Measurements from ENCODE around the gene ARHGAP31.
"Not testable (repeated sequence)": the region's sequence is repeated elsewhere in the genome, so short reads cannot be mapped to it uniquely, and the experiment has no call there.

The ARHGAP31 gene

DNA sequence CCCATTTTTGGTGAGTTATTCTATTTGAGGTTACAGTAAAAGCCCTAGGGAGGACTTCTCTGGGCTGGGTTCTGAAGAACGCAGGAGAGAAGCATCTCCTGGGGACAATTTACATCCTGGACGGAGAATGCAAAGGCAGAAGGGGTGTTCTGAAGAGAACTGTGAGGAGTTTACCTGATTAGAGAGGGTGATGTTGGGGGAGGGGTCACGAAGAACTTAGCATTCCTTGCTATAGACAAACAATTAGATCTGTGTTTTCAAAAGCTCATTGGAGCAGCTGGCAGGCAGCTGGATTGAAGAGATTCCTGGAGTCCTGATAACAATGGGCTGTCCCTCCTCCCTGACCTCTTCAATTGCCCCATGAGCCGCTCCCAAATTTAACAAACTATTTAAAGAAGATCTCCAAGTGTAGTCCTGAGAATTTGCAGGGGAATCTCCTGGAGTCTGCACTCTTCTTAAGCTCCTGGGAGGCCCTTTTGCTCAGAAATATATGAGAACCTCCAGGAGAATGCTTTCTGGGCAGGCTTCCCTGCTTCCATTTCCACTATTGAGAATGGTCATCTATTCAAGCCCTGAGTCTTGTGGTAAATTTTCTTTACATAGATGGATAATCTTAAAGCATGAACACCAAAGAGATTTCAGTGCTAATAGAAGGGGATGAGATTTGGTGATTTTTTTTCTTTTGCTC lies 55.3 kb downstream of the ARHGAP31 start:
- DNase-seq (ENCODE audit: low read depth, low spot score) = no peak

DNA sequence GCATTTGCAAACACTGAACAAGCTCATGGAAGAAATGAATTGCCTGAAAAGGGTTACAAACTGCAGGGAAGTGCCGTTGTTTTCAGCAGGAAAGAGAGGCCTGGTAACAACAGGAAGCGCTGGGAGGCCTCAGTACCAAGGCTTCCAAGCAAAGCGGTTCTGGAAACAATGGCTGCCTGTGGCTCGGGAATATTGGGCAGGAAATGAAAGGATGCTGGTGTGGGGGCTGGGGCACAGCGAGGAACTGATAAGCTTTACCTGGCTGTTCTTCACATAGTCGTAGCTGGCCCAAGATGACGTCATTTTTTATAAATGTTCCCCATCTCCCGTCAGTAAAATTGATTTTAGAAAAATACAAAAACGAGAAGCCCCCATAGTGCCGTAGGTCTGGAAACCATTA lies 55.9 kb downstream of the ARHGAP31 start:
- DNase-seq (ENCODE audit: low read depth, low spot score) = no peak

DNA sequence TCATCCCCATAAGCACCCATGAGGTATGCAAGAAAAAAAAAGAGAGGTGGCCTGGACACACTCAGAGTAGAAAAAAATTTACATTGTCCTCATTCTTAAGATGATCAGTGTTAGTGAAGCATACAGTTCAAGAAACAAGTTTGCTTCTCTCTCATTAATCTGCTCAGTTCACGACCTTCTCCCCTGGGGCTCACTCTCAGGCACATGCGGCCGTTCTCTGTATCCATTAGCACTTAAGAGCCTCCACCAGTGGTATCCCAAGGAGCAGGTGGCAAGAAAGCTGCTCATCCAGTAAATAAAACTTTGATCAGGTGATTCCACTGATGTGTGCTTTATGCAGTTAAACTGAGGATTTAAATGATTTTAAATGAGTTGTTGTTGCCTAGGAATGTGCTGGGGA lies 57.4 kb downstream of the ARHGAP31 start:
- DNase-seq (ENCODE audit: low read depth, low spot score) = no peak

DNA sequence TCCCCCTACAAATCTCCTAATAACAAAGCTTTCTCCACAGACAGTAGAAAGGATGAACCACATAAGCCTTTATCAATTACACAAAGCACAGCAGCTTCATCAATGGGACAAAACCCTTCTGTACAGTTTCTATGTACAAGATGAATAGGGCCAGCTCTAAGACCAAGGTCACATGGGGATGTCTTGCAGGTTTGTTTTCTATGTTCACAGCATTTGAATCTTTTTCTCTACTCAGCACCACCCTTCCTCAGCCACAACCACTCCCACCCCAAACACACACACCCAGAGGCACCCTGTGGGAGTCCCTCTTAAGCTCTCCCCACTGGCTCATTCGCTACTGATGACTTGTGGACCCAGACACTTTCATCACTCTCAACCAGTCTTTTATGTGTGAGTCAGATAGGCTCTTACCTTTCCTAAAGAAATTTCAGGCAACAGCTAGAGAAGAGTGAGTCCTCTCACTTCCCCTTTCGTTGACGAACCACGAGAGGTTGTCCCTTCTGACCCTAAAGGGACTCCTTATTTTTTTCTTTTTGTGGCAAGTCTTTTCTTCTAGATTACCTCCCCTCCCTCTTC lies 57.9 kb downstream of the ARHGAP31 start:
- DNase-seq (ENCODE audit: low read depth, low spot score) = no peak

DNA sequence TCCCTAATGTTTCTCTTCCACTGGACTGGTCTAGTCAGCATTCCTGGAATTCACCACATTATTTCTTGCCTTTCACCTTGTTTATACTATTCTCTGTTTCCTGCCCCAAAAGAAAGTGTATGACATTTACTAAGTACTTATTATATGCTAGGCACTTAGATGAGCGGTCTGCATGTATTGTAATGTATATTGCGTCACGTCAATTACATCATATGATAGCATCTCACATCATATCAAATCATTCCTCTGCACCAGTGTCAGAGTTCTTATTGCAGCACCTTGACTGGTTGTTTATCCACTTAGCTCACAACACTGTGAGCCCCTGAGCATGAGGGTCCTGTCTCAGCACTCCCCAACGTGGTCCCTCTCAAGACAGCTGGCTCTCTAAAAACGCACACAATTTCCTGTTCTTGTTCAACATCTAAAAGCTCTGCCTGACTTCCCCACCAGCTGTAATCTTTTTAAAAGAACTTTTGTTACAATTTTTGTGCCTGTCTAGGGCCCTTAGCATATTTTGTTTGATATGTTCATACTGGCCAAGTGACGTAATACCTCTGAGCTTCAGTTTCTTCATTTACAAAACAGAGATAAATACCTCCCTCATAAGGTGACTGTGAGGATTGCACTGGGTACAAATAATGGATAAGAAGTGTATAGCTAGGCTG lies 58.8 kb downstream of the ARHGAP31 start:
- no peak for DNase-seq (ENCODE audit: low read depth, low spot score)

DNA sequence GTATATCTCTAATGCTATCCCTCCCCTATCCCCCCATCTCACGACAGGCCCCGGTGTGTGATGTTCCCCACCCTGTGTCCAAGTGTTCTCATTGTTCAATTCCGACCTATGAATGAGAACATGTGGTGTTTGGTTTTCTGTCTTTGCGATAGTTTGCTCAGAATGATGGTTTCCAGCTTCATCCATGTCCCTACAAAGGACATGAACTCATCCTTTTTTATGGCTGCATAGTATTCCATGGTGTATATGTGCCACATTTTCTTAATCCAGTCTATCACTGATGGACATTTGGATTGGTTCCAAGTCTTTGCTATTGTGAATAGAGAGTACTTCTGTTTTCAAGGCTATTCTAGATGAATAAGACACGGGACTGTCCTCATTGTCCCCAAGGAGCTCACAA lies 61.4 kb downstream of the ARHGAP31 start:
- not testable (repeated sequence) for DNase-seq (ENCODE audit: low read depth, low spot score)

DNA sequence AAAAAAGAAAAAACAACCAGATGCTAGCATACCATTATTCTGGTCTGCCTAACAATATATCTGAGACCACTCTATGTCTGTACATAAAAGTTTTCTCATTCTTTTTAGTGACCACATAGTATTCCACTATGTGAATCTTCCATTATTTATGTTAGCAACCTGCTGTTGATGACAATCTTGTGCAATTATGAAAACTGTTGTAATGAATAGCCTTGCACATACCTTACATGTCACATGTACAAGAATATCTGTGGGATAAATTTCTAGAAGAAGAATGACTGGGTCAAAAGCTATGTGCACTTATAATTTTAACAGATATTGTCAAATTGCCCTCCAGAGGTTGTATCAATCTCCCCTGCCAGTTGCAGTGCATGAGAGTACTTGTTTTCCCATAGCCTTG lies 62.5 kb downstream of the ARHGAP31 start:
- no peak for DNase-seq (ENCODE audit: low read depth, low spot score)

DNA sequence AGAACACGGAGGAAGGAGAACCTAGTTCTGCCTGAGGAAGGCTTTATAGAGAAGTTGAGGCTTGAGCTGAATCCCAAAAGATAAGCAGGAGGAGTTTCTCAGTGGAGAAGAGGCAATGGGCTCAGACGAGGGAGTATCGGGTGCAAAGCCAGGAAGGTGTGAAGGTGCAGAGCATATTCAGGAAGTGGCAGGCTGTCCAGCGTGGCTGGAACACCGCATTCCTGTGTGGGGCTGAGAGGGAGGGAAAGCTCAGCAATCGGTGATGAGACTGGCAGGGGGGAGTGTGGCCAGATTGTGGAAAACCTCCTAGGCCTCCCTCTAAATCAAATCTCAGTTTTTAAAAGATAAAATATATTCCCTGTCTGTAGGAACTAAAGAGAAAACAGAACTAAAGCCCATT lies 63.0 kb downstream of the ARHGAP31 start:
- DNase-seq (ENCODE audit: low read depth, low spot score) = no peak

DNA sequence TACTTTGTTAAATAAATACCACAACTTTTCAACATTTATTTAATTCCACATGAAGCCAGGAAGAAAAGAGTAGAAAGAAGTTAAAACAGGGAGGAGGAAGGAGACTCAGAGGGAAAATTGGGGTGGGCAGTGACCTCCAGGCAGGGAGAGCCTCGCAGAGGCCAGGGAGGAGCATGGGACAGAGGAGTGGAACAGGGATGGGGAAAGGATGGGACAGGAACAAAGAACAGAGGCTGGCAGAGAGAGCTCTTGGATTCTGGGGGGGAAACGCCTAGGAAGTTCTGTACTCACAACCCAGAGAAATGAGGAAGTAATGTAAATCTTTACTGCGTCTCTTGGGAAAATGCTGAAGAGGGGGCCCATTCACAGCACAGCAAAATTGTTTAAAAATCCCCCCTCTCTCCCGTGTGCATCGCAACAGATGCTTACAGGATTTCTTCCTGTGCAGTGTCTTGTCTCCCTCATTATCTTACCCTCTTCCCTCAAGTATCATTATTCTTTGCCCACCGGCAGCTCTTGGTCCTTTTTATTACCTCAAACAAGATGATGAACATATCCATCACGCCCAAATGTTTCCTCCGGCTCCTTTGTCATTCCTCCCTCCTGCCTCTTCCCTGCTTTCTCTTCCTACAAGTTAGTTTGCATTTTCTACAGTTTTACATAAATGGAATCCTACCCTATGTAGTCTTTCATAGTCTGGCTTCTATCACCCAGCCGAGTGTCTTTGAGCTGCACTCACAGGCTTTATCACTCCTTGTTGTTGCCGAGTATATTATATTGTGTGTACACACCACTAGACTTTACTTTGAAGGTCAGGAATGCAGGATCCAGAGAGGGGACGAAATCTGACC lies 65.5 kb downstream of the ARHGAP31 start:
- DNase-seq (ENCODE audit: low read depth, low spot score) = no peak

DNA sequence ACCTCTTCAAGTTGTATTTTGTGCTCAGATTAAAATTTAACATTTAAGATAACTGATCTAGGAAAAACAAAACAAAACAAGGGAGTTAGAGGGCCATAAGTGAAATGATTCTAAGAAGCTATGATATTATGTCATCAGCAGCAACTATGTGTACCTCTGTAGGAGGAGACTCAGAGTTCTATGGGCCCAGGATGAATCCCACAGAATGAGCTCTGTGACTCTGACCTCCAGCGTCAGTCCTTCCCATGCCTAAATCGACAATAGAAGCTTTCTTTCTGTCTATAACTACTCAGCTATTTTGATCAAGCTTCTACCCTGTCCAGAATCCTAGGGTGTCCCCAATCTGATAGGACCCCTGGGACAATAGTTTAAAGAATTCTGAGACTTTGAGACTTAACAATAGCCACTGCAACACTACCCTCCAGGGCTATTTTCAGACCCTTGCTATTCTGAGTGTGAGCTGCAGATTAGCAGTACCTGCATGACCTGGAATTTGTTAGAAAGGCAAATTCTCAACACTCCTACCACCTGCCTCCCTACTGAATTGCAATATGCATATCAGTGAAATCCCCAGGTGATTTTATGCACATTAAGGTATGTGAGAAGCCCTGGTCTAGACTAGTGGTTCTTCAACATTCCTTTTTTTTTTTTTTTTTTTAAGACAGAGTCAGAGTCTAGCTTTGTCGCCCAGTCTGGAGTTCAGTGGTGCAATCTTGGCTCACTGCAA lies 66.7 kb downstream of the ARHGAP31 start:
- DNase-seq (ENCODE audit: low read depth, low spot score) = no peak

DNA sequence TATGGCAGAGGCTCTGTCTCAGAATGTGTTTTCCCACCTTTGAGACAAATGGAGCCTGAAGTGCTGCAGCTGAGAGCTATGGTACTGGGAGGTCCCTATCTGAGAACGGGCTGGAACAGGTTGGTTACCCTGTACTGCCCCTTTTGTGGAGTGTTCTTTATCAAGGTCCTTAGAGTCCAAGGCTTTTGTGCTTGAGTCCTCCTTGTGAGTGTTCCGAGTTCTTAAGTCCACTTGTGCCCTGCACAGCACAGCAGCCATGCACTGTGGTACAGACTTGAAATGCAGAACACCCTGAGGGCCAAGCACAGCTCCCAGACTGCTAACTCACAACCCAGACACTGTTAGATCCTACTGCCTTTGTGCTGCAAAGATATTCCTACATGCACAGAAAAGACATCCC lies 67.8 kb downstream of the ARHGAP31 start:
- no peak for DNase-seq (ENCODE audit: low read depth, low spot score)

DNA sequence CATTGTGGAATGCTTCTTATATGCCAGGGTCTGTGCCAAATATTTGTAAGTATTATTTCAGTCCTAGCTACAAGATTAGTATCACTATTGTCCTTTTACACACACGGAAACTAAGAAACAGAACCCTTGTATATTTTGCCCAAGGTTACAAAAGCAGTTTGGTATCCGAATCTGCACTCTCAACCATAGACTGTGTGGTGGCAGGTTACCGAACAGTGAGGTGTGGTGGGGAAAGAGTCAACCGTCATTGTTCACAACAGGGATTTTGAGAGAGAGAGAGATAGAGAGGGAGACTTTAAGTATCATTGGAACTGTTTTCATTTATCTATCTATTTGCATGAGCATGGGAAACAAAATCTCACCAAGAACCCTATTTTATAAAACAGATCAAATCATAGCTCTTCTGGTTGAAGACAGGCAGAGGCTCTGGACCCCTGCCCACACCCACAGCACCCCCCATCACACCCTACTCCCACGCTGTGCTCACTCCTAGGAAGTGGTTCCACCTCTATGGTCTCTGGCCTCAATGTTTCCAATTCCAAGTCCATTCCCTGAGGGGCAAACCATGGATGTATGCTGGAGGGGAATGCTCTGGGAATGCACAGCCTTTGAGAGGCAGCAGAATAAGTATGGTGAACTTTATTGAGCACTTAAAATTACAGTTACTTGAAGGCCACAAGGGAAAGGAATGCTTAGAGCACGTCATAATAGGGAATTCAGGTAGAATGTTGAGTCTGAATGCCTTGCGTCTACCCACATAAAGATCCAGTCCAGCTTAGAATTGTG lies 69.0 kb downstream of the ARHGAP31 start:
- DNase-seq (ENCODE audit: low read depth, low spot score) = no peak

DNA sequence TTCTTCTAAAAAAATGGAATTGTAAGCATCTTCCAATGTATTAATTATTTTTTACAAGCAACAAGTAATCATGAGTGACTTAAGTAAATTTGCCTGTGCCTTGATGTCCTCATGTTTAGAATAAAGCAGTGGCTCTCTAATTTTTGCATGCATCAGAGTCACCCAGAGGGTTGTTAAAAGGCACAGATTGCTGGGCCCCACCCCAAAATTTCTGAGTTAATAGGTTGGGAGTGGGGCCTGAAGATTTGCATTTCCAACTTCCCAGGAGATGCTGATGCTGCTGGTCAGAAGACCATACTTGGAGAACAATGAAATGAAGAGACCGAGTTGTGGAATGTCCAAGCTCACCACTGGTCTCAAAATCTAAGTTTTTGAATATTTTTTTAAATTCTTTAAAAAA lies 70.2 kb downstream of the ARHGAP31 start:
- no peak for DNase-seq (ENCODE audit: low read depth, low spot score)

DNA sequence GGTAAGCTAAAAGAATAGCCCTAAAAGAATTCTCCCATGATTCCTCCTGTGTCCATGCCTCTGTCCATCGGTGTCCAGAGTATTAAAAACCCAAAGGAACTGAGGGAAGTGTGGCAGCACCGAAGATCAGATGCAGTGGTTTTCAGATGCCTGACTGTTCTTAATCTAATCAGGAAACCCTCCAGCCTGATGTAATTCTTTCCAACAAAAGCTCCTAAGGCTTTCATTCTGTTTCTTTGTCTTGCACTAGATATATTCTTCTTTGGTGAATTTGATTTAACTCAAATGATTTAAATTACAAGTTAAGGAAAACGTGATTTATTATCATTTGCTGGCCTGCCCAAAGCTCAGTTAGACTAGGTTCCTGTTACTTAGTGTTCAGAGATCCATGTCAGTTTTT lies 71.2 kb downstream of the ARHGAP31 start:
- no peak for DNase-seq (ENCODE audit: low read depth, low spot score)

DNA sequence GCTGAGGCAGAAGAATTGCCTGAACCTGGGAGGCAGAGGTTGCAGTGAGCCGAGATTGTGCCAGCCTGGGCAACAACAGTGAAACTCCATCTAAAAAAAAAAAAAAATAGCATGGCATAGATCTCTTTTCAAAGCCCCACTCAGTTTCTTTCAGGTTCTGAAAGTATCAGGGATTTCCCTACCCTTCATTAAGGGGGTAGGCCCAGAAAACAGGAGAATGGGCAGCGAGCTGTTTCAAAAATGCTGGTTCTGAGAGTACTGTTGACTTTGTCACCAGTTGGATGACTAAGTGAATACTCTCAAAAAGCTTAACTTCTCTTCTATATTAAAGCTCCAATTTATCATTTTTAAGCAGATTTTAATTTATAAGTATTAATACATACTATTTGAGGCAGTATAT lies 72.8 kb downstream of the ARHGAP31 start:
- no peak for DNase-seq (ENCODE audit: low read depth, low spot score)

DNA sequence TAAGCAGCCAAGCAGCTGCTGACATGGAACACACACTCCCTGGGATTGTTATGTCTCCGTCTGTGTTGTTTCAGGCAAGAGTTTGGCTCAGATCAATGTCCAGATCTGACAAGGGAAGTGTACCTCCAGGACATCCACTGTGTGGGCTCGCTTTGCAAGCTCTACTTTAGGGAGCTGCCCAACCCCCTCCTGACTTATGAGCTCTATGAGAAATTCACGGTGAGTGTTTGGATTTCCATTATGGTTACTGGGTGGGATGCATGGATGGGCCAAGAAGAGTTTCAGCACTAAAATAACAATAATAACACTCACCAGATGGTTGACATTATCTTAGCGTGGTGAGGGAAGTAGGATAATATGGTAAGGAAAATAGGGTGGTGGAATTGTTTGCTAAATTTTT lies 74.1 kb downstream of the ARHGAP31 start:
- DNase-seq (ENCODE audit: low read depth, low spot score) = peak; percentile 86

DNA sequence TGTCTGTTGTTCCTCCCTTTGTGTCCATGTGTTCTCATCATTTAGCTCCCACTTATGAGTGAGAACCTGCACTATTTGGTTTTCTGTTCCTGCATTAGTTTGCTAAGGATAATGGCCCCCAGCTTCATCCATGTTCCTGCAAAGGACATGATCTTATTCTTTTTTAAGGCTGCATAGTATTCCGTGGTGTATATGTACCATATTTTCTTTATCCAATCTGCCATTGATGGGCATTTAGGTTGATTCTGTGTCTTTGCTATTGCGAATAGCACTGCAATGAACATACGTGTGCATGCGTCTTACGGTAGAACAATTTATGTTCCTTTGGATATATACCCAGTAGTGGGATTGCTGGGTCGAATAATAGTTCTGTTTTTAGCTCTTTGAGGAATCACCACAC lies 77.6 kb downstream of the ARHGAP31 start:
- not testable (repeated sequence) for DNase-seq (ENCODE audit: low read depth, low spot score)

DNA sequence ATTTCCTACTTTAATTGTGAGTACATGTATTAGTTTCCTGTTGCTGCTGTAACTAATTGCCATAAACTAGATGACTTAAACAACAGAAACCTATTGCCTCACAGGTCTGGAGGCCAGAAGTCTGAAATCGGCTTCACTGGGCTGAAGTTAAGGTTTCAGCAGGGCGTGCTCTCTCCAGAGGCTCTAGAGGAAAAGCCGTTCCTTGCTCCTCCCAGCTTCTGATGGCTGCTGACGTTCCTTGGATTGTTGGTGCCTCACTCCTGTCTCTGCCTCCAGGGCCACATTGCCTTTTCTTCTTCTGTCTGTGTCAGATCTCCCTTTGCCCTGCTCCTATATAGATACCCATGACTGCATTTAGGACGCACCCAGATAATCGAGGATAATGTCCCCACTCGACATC lies 80.9 kb downstream of the ARHGAP31 start:
- DNase-seq (ENCODE audit: low read depth, low spot score) = no peak

DNA sequence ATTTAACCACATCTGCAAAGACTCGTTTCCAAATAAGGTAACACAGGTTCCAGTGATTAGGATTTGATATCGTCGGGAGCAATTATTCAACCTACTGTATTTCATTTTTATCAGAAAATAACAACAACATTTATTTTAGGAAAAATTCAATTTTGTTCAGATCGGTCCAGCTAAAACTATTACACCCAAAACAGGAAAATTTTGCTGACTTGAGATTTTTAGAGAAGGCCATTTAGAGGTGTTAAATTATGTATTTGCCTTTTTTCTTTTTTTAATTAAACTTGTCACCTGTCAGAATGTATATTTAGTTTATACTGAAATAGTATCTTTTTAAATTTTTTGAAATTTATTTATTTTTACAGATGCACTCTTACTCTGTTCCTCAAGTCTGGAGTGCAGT lies 81.3 kb downstream of the ARHGAP31 start:
- no peak for DNase-seq (ENCODE audit: low read depth, low spot score)

DNA sequence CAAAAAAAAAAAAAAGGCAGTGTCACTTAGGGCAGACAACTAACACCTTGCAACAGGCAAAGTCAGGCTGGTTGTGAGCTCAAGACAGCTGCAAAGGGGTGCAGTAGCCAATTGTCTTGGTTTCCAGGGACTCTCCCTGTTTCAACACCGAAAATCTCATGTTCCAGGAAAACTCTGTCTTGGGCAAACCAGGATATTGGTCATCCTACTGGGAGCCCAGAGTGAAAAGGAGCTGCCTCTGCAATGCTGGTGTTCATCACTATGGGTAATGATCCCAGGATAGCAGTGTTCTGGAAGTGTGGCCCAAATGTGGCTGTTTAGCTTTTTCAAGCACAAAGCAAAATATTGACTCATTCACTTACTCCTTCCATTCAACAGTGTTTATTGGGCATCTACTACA lies 82.6 kb downstream of the ARHGAP31 start:
- no peak for DNase-seq (ENCODE audit: low read depth, low spot score)

DNA sequence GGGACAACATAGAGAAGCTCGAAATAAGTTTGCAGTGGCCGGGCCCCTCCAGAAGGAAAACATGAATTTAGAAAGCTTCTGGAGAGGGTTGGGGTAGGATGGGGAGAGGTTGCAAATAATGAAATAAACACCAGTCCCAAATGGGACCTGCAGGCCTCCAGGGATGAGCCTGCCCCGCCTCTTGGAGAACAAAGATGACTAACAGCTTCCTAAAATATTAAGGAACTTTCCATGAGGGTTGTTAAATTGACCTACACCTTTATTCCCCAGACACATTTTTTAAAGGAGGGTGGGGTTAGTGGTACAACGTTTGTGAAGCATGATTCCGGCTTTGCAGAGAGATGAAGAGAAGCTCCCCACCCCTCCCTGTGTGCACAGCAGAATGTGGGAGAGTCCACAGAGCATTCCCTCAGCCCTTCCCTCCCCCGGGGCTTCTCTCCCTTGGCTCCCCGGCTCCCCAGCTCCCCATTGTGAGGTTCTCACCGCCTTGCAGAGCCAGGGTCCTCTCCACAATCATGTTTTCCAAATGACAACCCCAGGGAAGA lies 84.1 kb downstream of the ARHGAP31 start:
- DNase-seq (ENCODE audit: low read depth, low spot score) = no peak

Data from smooth muscle cell of the brain vasculature (primary cell).